K562 (cell line): Measurements from ENCODE around the gene SLC39A7. TPM values are rescaled to one million over a fixed set of nuclear protein-coding genes. Genes with fewer than 3 reads are reported as not detected.

Source experiments
- CAMTA2 ChIP-seq: fragments of 250-450 bp; sonication (Bioruptor Pico); conservative IDR thresholded peaks from 2 replicates; pipeline ENCODE4 v1.5.1; 2022
- CC2D1A ChIP-seq: fragments of 450-650 bp; IDR thresholded peaks from 2 replicates; pipeline ENCODE4 v1.6.1; 2017; ENCODE audit warnings: mild to moderate bottlenecking
- CEBPZ ChIP-seq: fragments of 150-350 bp; IDR thresholded peaks from 2 replicates; pipeline ENCODE4 v1.6.1; 2014; ENCODE audit warnings: low read depth, mild to moderate bottlenecking, low read length, borderline replicate concordance
- CHD2 ChIP-seq: IDR thresholded peaks from 2 replicates; pipeline ENCODE4 v1.6.1; 2011; ENCODE audit warnings: low read depth, low read length
- HDGF ChIP-seq: fragments of 450-650 bp; IDR thresholded peaks from 2 replicates; pipeline ENCODE4 v1.6.1; 2016
- HMGN3 ChIP-seq: IDR thresholded peaks from 2 replicates; pipeline ENCODE4 v1.6.1; 2011; ENCODE audit warnings: borderline replicate concordance, low read depth, mild to moderate bottlenecking, mixed read lengths, low read length; ENCODE audit not compliant: insufficient read length; ENCODE audit errors: extremely low read depth
- NELFE ChIP-seq: IDR thresholded peaks from 2 replicates; pipeline ENCODE4 v1.6.1; 2011; ENCODE audit warnings: mild to moderate bottlenecking; ENCODE audit not compliant: insufficient read depth, insufficient read length
- PKNOX1 ChIP-seq: fragments of 450-650 bp; IDR thresholded peaks from 2 replicates; pipeline ENCODE4 v1.6.1; 2016
- PURB ChIP-seq: sonication (generic); formaldehyde crosslinking; IDR thresholded peaks from 2 replicates; pipeline ENCODE4 v1.9.0; 2021; ENCODE audit warnings: low read depth, mild to moderate bottlenecking, missing genetic modification reagents
- RBM15 ChIP-seq: fragments of 200-400 bp; formaldehyde crosslinking; IDR thresholded peaks from 2 replicates; pipeline ENCODE4 v1.6.1; 2018; ENCODE audit warnings: mild to moderate bottlenecking, low read length, moderate library complexity; ENCODE audit not compliant: insufficient read depth
- SMARCA4 ChIP-seq: fragments of 450-650 bp; IDR thresholded peaks from 2 replicates; pipeline ENCODE4 v1.6.1; 2016
- TCF15 ChIP-seq: fragments of 250-450 bp; sonication (Bioruptor Pico); IDR thresholded peaks from 2 replicates; pipeline ENCODE4 v1.8.0; 2022; ENCODE audit warnings: moderate library complexity, mild to moderate bottlenecking, inconsistent platforms
- ZFP91 ChIP-seq: sonication (generic); formaldehyde crosslinking; IDR thresholded peaks from 2 replicates; pipeline ENCODE4 v1.8.0; 2022; ENCODE audit warnings: mild to moderate bottlenecking, missing genetic modification reagents
- ZNF184 ChIP-seq: sonication (generic); formaldehyde crosslinking; IDR thresholded peaks from 2 replicates; pipeline ENCODE4 v1.5.0; 2020; ENCODE audit warnings: missing genetic modification reagents
- ZNF609 ChIP-seq: sonication (generic); formaldehyde crosslinking; IDR thresholded peaks from 2 replicates; pipeline ENCODE4 v1.8.1; 2023; ENCODE audit warnings: missing genetic modification reagents, mild to moderate bottlenecking, borderline replicate concordance
- polyA plus RNA-seq, 8 experiments: library from polyadenylated mRNA; depleted of rRNA in 4 of 8; stranded (reverse) in 5 of 8; unstranded in 3 of 8; fragments of >200 nt; fragmentation: Nextera tagmentation in 2 of 8; fragmentation: Illumina TruSeq in 1 of 8; extraction: Ambion mirVana in 2 of 8; extraction: Trizol in 1 of 8; gene quantifications; 2 replicates each; pipeline versions ENCODE4 v1.2.1 to v1.2.3, GENCODE V29; 2011 to 2014; ENCODE audit warnings: inconsistent platforms in 1 of 8, missing spikeins in 1 of 8
- total RNA-seq, 7 experiments: library from RNA; depleted of rRNA in 6 of 7; stranded (reverse); fragments of >200 nt in 6 of 7; fragmentation: Illumina TruSeq in 2 of 7; extraction: Trizol in 2 of 7; gene quantifications; 2 replicates each; pipeline versions ENCODE4 v1.2.1 to v1.2.3, GENCODE V29; 2011 to 2021; ENCODE audit warnings: low replicate concordance in 1 of 7

Gene SLC39A7
- total and polyA plus RNA-seq, 9 of the 15 experiments (the other 6 are each of a cell fraction or from before 2014, with no cell fraction given) = 21.7 to 169 (median 121) TPM

- TF ChIP-seq PKNOX1 (peak; percentile 58), RBM15 (no peak), CEBPZ (no peak), ZFP91 (CRISPR knock-in tag) (no peak), NELFE (no peak), CHD2 (0 out of 2 replicates have a peak, but pooled peaks have one; percentile 6), SMARCA4 (0 out of 2 replicates have a peak, but pooled peaks have one; percentile 39), HDGF (peak; percentile 82; the same call in 1 of the 2 replicates), CC2D1A (no peak), ZNF184 (CRISPR knock-in tag) (no peak), PURB (no peak), CAMTA2 (CRISPR knock-in tag) (no peak), ZNF609 (no peak), TCF15 (CRISPR knock-in tag) (no peak), HMGN3 (no peak)
Observed at GRCh38 chr6:33205191-33206026, 4.7 kb downstream of the SLC39A7 start (continued).
